Measurements from ENCODE around the gene TRAPPC10.
A peak's percentile ranks its signal among the peaks of the same experiment; 100 is the strongest.

Gene TRAPPC10

GRCh38 chr21:44067011-44067839, 55.1 kb downstream of the TRAPPC10 start:
- no peak for DNase-seq (ENCODE audit: low spot score)

DNA sequence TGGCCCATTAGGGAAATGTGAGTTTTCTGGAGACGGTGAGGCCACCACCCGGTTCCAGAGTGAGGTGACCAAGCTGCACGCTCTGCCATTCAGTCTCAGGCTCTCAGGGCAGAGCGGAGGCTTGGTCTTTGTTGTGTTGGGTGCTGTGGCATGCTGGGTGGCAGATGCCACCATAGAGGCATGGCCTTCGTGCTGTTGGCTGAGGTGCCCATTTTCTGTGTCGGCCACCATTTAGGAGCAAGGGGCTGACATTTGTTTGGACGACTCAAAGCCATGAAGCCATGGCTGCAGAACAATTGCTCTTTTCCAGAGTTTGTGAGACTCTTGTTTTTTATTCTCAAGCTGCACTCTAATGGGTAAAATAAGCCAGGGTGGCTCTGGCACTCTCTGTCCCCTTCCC, 58.3 kb downstream of the TRAPPC10 start:
- DNase-seq (ENCODE audit: low spot score) = no peak

DNA sequence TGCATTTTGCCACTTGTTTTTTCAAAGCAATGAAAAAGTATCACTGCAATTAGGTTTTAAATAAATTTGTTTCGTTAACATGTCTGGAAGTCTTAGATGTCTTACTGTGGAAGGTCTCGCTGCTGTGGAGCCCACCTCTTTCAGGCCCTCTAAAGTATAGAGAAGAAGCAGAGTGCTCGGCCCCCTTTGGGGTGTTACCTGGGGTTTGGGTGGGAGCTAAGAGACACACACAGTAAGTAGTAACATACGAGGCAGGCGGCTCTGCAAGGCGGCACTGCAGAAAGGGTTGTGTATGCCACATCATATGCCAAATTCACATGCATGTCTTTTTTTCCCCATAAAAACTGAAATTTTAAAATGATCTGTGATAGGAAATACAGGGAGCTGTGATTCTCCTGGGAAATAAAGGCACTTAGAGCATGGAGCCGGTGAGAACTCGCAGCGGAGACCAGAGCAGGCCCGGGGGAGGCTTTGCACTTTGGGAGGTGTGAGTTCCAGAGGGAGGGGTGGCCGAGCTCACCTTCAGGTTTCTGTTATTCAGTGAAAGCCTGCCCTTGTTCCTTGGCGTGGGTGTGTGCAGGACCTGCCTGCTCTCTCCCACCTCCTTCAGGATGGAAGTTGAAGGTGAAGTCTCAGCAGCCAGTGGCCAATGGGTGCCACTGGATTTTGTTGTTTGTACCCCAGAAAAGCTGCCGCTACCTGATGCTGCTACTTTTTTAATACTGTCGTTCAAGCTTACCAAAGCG, 59.4 kb downstream of the TRAPPC10 start:
- no peak for DNase-seq (ENCODE audit: low spot score)

GRCh38 chr21:44072111-44072510, 60.0 kb downstream of the TRAPPC10 start:
- DNase-seq (ENCODE audit: low spot score) = no peak

DNA sequence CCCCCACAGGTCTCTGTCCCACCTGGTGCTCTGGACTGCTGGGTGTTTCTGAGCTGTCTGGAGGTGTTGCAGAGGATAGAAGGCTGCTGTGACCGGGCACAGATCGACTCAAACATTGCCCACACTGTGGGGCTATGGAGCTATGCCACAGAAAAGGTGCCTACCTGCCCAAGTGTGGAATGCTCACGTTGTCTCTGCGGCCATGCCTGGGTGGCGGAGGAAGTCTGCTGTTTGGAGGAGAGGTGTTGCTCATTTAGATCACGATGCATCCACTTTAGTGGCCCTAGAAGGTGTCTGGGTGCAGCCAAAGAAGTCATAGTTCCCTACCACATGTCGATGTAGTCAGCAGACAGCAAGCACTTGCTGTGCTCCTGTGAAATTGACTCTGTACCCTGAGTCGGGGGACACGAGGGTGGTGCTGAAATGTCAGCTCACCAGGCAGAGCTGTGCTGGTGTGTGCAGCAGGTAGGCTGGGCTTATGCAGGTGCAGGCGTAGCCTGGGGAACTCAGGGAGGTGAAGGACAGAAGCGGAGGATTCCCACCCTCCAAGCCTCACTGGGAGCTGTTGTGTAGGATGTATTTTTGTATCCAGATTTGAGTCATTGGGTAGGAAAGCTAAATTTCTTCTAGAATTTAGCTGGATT, 62.3 kb downstream of the TRAPPC10 start:
- no peak for DNase-seq (ENCODE audit: low spot score)

- DNase-seq (ENCODE audit: low spot score) = no peak
Observed at GRCh38 chr21:44076316-44076715, 64.2 kb downstream of the TRAPPC10 start.

DNA sequence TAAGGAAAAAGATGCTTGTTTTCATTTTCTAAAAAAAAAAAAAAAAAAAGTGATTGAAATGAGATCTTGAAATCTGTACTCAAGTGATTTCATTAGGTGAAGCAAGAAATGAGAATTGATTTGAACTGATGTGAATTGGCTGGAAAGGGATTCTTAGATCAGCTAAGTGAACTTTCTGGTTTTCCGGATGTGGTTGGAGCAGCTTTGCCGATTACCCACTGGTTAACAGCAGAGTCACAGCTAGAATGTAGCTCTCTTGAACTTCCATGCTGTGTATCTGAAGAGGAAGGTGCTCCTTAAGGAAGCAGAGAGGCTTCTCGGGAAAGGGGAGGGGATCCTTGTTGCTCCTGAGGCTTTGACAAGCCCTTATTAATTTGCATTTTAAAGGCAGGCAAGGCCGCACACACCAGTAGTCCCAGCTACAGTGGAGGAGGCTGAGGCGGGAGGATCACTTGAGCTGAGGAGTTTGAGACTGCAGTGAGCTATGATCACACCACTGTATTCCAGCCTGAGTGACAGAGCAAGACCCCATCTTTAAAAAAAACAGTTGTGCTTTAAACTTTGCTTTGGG, 66.4 kb downstream of the TRAPPC10 start:
- no peak for DNase-seq (ENCODE audit: low spot score)

- no peak for DNase-seq (ENCODE audit: low spot score)
Observed at GRCh38 chr21:44079446-44079845, 67.3 kb downstream of the TRAPPC10 start.

GRCh38 chr21:44079846-44080245, 67.7 kb downstream of the TRAPPC10 start:
- DNase-seq (ENCODE audit: low spot score) = no peak

DNA sequence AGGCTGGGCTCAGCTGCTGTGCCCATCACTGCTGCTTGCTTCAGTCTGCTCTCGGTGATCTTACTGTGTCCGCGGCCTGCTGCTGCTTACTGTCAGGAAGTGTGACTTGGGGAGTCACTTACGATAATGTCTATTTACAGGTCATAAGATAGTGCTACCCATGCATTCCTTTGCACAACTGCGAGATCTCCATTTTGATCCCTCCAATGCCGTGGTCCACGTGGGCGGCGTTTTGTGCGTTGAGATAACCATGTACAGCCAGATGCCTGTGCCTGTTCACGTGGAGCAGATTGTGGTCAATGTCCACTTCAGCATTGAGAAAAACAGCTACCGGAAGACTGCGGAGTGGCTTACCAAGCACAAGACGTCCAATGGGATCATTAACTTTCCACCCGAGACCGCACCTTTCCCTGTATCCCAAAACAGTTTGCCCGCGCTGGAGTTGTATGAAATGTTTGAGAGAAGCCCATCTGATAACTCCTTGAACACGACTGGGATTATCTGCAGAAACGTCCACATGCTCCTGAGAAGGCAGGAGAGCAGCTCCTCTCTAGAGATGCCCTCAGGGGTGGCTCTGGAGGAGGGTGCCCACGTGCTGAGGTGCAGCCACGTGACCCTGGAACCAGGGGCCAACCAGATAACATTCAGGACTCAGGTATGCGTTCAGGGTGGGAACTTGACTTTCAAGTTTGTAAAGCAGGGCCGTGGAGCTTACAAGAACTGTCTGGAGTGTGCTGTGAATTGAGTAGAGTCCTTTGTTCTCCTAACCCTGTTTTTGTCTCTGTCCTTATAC, 70.7 kb downstream of the TRAPPC10 start:
- DNase-seq (ENCODE audit: low spot score) = no peak

DNA sequence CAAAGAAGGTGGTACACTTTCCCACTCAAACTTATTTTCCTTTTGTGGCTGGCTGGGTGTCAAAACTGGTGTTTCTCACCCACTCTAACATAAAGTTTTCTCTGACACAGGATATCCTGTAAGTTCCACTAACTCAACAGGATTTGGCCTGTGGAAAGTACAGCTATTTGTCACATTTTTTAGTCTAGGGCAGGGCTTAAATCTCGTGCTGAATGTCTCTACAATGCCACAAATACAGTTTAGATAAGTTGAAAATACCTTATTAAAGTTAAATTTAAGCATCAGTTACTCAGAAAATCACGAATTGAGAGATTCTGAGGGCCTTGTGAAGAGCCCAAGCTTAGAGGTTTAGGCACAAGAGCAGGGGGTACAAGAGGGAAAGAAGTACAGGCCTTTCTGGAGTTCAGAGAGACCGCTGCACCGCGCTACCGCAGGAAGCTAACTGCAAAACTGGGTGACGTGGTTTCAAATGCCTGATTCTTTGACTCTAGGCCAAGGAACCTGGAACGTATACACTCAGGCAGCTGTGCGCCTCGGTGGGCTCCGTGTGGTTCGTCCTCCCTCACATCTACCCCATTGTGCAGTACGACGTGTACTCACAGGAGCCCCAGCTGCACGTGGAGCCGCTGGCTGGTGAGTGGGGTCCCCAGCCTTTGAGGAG, 71.7 kb downstream of the TRAPPC10 start:
- peak; percentile 69 for DNase-seq (ENCODE audit: low spot score)

GRCh38 chr21:44084496-44085241, 72.6 kb downstream of the TRAPPC10 start:
- DNase-seq (ENCODE audit: low spot score) = no peak

DNA sequence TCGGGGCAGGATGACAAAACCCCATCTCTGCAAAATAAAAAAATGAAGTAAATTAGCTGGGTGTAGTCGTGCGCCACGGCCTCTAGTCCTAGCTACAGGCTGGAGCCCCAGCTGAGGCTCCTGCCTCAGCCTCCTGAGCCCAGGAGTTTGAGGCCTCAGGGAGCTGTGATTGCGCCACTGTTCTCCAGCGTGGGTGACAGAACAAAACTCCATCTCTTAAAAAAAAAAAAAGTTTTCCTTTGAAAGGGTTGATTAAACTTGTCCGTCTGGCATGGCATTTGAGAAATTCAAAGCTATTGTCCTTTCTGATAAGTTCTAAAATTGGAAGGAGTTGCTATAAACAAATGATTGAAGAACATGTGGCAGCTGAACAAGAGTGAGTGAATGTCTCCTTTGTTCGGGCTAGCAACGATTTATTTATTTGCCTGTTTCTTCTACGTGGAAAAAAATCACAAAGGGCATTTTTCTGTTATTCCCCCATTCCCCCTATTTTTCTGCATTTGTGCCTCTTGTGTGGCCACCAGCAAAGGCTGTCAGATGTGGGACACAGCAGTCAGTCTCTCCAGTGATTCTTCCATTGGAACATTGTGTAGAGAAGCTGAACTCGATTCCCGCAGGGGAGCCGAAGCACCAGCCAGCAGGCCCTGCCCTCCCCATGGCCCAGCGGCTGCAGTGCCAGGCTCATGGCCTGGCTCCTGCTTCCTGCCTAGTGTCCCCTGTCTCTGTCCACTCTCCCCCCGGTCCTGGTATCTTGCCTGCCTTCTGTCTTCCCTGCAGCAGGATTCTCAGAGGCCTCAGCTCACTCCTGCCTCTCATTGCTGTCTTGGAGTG, 73.6 kb downstream of the TRAPPC10 start:
- no peak for DNase-seq (ENCODE audit: low spot score)

DNA sequence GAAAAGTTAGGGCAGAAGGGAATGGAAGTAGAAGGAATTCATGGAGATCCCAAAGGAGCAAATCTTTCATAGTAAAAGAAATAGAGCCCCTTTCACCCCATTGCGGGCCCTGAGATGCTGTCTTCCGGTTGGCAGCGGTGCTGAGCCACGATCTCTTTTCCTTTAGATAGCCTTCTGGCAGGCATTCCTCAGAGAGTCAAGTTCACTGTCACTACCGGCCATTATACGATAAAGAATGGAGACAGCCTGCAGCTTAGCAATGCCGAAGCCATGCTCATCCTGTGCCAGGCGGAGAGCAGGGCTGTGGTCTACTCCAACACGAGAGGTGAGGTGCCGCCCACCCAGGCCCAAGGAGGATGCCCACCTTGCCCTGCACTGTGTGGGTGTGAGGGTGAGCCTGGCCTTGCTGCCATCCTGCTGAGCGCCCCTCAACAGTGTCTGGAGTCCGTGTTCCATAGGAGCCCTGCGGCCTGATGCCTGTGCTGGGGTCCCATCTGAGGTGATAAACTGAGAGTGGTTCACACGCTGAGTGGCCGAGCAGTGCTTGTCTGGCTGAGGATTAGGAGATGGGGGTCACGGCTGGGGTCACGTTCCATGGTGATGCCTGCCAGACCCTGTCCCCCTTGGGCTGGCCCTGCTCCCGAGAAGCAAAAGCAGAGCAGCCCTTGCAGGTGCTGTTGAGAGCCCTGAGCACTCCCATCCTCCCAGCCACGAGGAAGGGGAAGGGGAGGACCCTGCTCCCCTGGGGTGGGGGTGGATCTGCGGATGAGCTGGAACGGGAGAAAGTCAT, 74.7 kb downstream of the TRAPPC10 start:
- no peak for DNase-seq (ENCODE audit: low spot score)

- no peak for DNase-seq (ENCODE audit: low spot score)
Observed at GRCh38 chr21:44087426-44088400, 75.6 kb downstream of the TRAPPC10 start.

DNA sequence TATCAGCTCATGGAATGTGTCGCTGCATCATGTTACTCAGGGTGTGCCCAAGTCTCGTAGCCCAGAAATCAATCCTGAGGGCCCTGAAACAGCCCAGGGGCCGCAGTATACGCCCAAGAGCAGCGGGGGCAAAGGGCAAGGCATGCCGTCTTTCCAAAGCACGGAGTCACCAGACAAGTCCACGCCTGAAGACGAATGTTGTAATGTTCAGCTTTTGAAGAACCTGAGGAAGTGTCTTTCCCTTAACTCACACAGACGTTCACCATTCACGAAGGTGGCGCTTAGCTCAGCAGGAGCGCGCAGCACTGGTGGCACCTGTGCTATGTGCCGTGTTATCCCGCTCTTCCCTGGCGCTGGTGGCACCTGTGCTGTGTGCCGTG, 76.3 kb downstream of the TRAPPC10 start:
- no peak for DNase-seq (ENCODE audit: low spot score)
